MM.1S (cell line): ENCODE results near the gene PTPRN2.

ENCODE experiments used
- DNase-seq: peaks from one replicate; pipeline ENCODE4 v3.0.0-alpha.2; 2015
- H2AFZ ChIP-seq: fragments of 300-600 bp; sonication (generic); 2 replicates; pipeline ENCODE4 v1.6.0; 2016; ENCODE audit warnings: antibody characterized with exemption, low read length
- H3F3A ChIP-seq: fragments of 300-600 bp; sonication (generic); 2 replicates; pipeline ENCODE4 v1.6.1; 2016; ENCODE audit warnings: mild to moderate bottlenecking, antibody characterized with exemption, low read length, moderate library complexity, mixed read lengths; ENCODE audit not compliant: insufficient read depth
- H3K27ac ChIP-seq: fragments of 300-600 bp; sonication (generic); 2 replicates; pipeline ENCODE4 v1.5.1; 2016; ENCODE audit warnings: mild to moderate bottlenecking, low read length
- H3K27me3 ChIP-seq: fragments of 300-600 bp; sonication (generic); replicated peaks from 2 replicates; pipeline ENCODE4 v1.6.0; 2016; ENCODE audit warnings: low read length; ENCODE audit not compliant: insufficient read depth
- H3K36me3 ChIP-seq: fragments of 300-600 bp; sonication (generic); replicated peaks from 2 replicates; pipeline ENCODE4 v1.6.1; 2016; ENCODE audit warnings: mild to moderate bottlenecking, low read length, mixed read lengths; ENCODE audit not compliant: insufficient read depth
- H3K4me1 ChIP-seq: fragments of 300-600 bp; sonication (generic); 2 replicates; pipeline ENCODE4 v1.6.1; 2016; ENCODE audit warnings: low read length, mixed read lengths
- H3K4me2 ChIP-seq: fragments of 300-600 bp; sonication (generic); 2 replicates; pipeline ENCODE4 v1.6.0; 2016; ENCODE audit warnings: low read depth, low read length
- H3K4me3 ChIP-seq: fragments of 300-600 bp; sonication (generic); 2 replicates; pipeline ENCODE4 v1.5.1; 2016; ENCODE audit warnings: low read length, mixed read lengths
- H3K79me2 ChIP-seq: fragments of 300-600 bp; sonication (generic); 2 replicates; pipeline ENCODE4 v1.6.1; 2016; ENCODE audit warnings: mixed run types, low read length, mixed read lengths
- H3K9ac ChIP-seq: fragments of 300-600 bp; sonication (generic); 2 replicates; pipeline ENCODE4 v1.6.1; 2016; ENCODE audit warnings: low read length, mixed read lengths
- H3K9me2 ChIP-seq: fragments of 300-600 bp; sonication (generic); replicated peaks from 2 replicates; pipeline ENCODE4 v1.6.1; 2016; ENCODE audit warnings: mild to moderate bottlenecking, low read length, mixed read lengths; ENCODE audit not compliant: insufficient read depth
- H3K9me3 ChIP-seq: fragments of 300-600 bp; sonication (generic); replicated peaks from 2 replicates; pipeline ENCODE4 v1.6.1; 2016; ENCODE audit warnings: mild to moderate bottlenecking, low read length, mixed read lengths; ENCODE audit not compliant: insufficient read depth
- H4K20me1 ChIP-seq: fragments of 300-600 bp; sonication (generic); 2 replicates; pipeline ENCODE4 v1.6.1; 2016; ENCODE audit warnings: mild to moderate bottlenecking, low read length, moderate library complexity, mixed read lengths; ENCODE audit not compliant: insufficient read depth
- EZH2 ChIP-seq: fragments of 300-600 bp; sonication (generic); optimal IDR thresholded peaks from 2 replicates; pipeline ENCODE3; 2017; ENCODE audit warnings: low read depth, mild to moderate bottlenecking, antibody characterized with exemption, low read length, mixed read lengths
- EZH2phosphoT487 ChIP-seq: fragments of 300-600 bp; sonication (generic); IDR thresholded peaks from 2 replicates; pipeline ENCODE4 v1.6.1; 2018; ENCODE audit warnings: antibody characterized with exemption, low read length
- TF ChIP-seq, protein P1 (sequence below): fragments of 300-600 bp; sonication (generic); IDR thresholded peaks from 2 replicates; pipeline ENCODE4 v1.5.1; 2016; ENCODE audit warnings: antibody characterized with exemption, low read length, mixed read lengths

The PTPRN2 gene

GRCh38 chr7:157685430-157686284 lies 902.0 kb downstream of the PTPRN2 start:
- no peaks in the 10 kb centered on the region for H3K36me3 ChIP-seq
- no peaks in the 10 kb centered on the region for H4K20me1 ChIP-seq
- no peaks in the 10 kb centered on the region for H3K9me2 ChIP-seq
- TF ChIP-seq, protein P1, sequence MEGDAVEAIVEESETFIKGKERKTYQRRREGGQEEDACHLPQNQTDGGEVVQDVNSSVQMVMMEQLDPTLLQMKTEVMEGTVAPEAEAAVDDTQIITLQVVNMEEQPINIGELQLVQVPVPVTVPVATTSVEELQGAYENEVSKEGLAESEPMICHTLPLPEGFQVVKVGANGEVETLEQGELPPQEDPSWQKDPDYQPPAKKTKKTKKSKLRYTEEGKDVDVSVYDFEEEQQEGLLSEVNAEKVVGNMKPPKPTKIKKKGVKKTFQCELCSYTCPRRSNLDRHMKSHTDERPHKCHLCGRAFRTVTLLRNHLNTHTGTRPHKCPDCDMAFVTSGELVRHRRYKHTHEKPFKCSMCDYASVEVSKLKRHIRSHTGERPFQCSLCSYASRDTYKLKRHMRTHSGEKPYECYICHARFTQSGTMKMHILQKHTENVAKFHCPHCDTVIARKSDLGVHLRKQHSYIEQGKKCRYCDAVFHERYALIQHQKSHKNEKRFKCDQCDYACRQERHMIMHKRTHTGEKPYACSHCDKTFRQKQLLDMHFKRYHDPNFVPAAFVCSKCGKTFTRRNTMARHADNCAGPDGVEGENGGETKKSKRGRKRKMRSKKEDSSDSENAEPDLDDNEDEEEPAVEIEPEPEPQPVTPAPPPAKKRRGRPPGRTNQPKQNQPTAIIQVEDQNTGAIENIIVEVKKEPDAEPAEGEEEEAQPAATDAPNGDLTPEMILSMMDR = no peak
- TF ChIP-seq EZH2 = no peak
- no peak for TF ChIP-seq EZH2phosphoT487
- H3K9me3 ChIP-seq = no peaks in the 10 kb centered on the region
- no peak overlapping the region for H2AFZ ChIP-seq
- no peaks in the 10 kb centered on the region for H3F3A ChIP-seq
- no peak overlapping the region for H3K9ac ChIP-seq
- DNase-seq = no peak
- no peaks in the 10 kb centered on the region for H3K79me2 ChIP-seq
- no peak overlapping the region for H3K27ac ChIP-seq
- H3K4me3 ChIP-seq = no peak overlapping the region
- H3K4me1 ChIP-seq = no peaks in the 10 kb centered on the region
- H3K4me2 ChIP-seq = no peak overlapping the region
- peaks cover 81% of the 10 kb centered on the region for H3K27me3 ChIP-seq

- no peak overlapping the region for H3K27ac ChIP-seq
- H3K9me2 ChIP-seq = no peaks in the 10 kb centered on the region
- H3F3A ChIP-seq = no peaks in the 10 kb centered on the region
- no peaks in the 10 kb centered on the region for H4K20me1 ChIP-seq
- no peaks in the 10 kb centered on the region for H3K9me3 ChIP-seq
- peaks cover 88% of the 10 kb centered on the region for H3K27me3 ChIP-seq
- H3K79me2 ChIP-seq = no peaks in the 10 kb centered on the region
- H3K4me3 ChIP-seq = no peak overlapping the region
- H3K4me1 ChIP-seq = no peaks in the 10 kb centered on the region
- no peak overlapping the region for H3K9ac ChIP-seq
- H2AFZ ChIP-seq = no peak overlapping the region
- no peak for TF ChIP-seq EZH2
- no peak for TF ChIP-seq EZH2phosphoT487
- TF ChIP-seq, protein P1 = no peak
- no peak overlapping the region for H3K4me2 ChIP-seq
- DNase-seq = no peak
- no peaks in the 10 kb centered on the region for H3K36me3 ChIP-seq
These were observed 902.7 kb downstream of the PTPRN2 start for GRCh38 chr7:157684909-157685429.

GRCh38 chr7:157684157-157684908 lies 903.3 kb downstream of the PTPRN2 start:
- Histone ChIP-seq H3F3A (no peaks in the 10 kb centered on the region), H3K27me3 (peaks cover 88% of the 10 kb centered on the region), H3K79me2 (no peaks in the 10 kb centered on the region), H3K27ac (no peak overlapping the region), H3K4me1 (no peaks in the 10 kb centered on the region), H3K9me3 (no peaks in the 10 kb centered on the region), H3K36me3 (no peaks in the 10 kb centered on the region), H3K9ac (no peak overlapping the region), H4K20me1 (no peaks in the 10 kb centered on the region), H3K4me3 (no peak overlapping the region), H2AFZ (no peak overlapping the region), H3K4me2 (no peak overlapping the region), H3K9me2 (no peaks in the 10 kb centered on the region)
- DNase-seq = no peak
- TF ChIP-seq, protein P1 = no peak
- TF ChIP-seq EZH2phosphoT487 = no peak
- TF ChIP-seq EZH2 = no peak
